IMR-90 (cell line): ENCODE data around the gene PHLPP2. TPM values are rescaled to one million over a fixed set of nuclear protein-coding genes. Genes with fewer than 3 reads are reported as not detected.

ENCODE experiments used
- ATAC-seq: fragments of 200-7000 bp; cut with Tn5 transposase; 2 replicates; pipeline ENCODE4 v1.9.1; 2020; ENCODE audit warnings: low read depth, mild to moderate bottlenecking, moderate library complexity
- BruUV-seq: library from RNA; stranded (reverse); fragments of 400-500 nt; replicated peaks from 2 replicates; lab custom pipeline; 2021; lab: Mats Ljungman, UMichigan
- CTCF ChIA-PET: fragments of 300-600 bp; formaldehyde crosslinking; extraction: SDS; loops from one replicate; lab custom pipeline; 2021; ENCODE audit warnings: antibody characterized with exemption; lab: Yijun Ruan, JAX
- POLR2A ChIA-PET: fragments of 300-600 bp; sonication (Branson Sonifier 250); formaldehyde crosslinking; loops from one replicate; lab custom pipeline; 2022; ENCODE audit warnings: antibody characterized with exemption; ENCODE audit not compliant: unreplicated experiment; lab: Charles Lee
- DNase-seq: peaks from one replicate; pipeline ENCODE4 v3.0.0; 2013
- H2AFZ ChIP-seq: replicated peaks from 2 replicates; pipeline ENCODE3; 2013; ENCODE audit warnings: low read length, mild to moderate bottlenecking; ENCODE audit not compliant: poor library complexity
- H2AK5ac ChIP-seq: 2 replicates; pipeline ENCODE4 v1.6.1; 2013; ENCODE audit warnings: low read depth, low read length, inconsistent platforms
- H2AK9ac ChIP-seq: replicated peaks from 2 replicates; pipeline ENCODE3; 2013; ENCODE audit warnings: mild to moderate bottlenecking, low read depth, low read length, moderate library complexity; ENCODE audit not compliant: poor library complexity
- H2BK120ac ChIP-seq: 2 replicates; pipeline ENCODE4 v1.6.1; 2013; ENCODE audit warnings: low read depth, low read length, inconsistent platforms
- H2BK15ac ChIP-seq: 3 replicates; pipeline ENCODE4 v1.6.1; 2013; ENCODE audit warnings: low read depth, low read length, inconsistent platforms
- H2BK20ac ChIP-seq: 2 replicates; pipeline ENCODE4 v1.6.1; 2013; ENCODE audit warnings: low read depth, mild to moderate bottlenecking, inconsistent platforms, low read length, moderate library complexity
- H2BK5ac ChIP-seq: 2 replicates; pipeline ENCODE4 v1.6.1; 2013; ENCODE audit warnings: mild to moderate bottlenecking, low read depth, low read length, inconsistent platforms; ENCODE audit not compliant: poor library complexity, severe bottlenecking
- H3K14ac ChIP-seq: replicated peaks from 2 replicates; pipeline ENCODE4 v1.6.1; 2013; ENCODE audit warnings: low read depth, low read length, inconsistent platforms
- H3K18ac ChIP-seq: 2 replicates; pipeline ENCODE4 v1.6.1; 2013; ENCODE audit warnings: low read depth, low read length, control low read depth
- H3K23ac ChIP-seq: 2 replicates; pipeline ENCODE4 v1.6.1; 2013; ENCODE audit warnings: low read depth, low read length, inconsistent platforms
- H3K27ac ChIP-seq: 2 replicates; pipeline ENCODE4 v1.5.1; 2013; ENCODE audit warnings: mild to moderate bottlenecking, control low read depth, low read length; ENCODE audit not compliant: insufficient read depth
- H3K27me3 ChIP-seq: 2 replicates; pipeline ENCODE4 v1.6.1; 2013; ENCODE audit warnings: low read length; ENCODE audit not compliant: control insufficient read depth, insufficient read depth
- H3K36me3 ChIP-seq: 2 replicates; pipeline ENCODE4 v1.6.1; 2013; ENCODE audit warnings: low read length, mixed read lengths; ENCODE audit not compliant: control insufficient read depth, insufficient read depth
- H3K4ac ChIP-seq: 2 replicates; pipeline ENCODE4 v1.6.1; 2013; ENCODE audit warnings: low read depth, low read length, inconsistent platforms
- H3K4me1 ChIP-seq: 2 replicates; pipeline ENCODE4 v1.6.1; 2013; ENCODE audit warnings: low read length, mixed read lengths; ENCODE audit not compliant: control insufficient read depth, insufficient read depth
- H3K4me2 ChIP-seq: 2 replicates; pipeline ENCODE4 v1.6.1; 2013; ENCODE audit warnings: low read depth, mild to moderate bottlenecking, control low read depth, low read length, moderate library complexity
- H3K4me3 ChIP-seq: 2 replicates; pipeline ENCODE4 v1.5.1; 2013; ENCODE audit warnings: low read depth, mild to moderate bottlenecking, control low read depth, low read length, moderate library complexity; ENCODE audit not compliant: insufficient read depth
- H3K56ac ChIP-seq: 2 replicates; pipeline ENCODE4 v1.6.1; 2013; ENCODE audit warnings: low read length, inconsistent platforms; ENCODE audit not compliant: insufficient read depth; ENCODE audit errors: extremely low read depth
- H3K79me1 ChIP-seq, 2 experiments: 2 replicates each; pipeline ENCODE4 v1.6.1; 2013; ENCODE audit warnings: low read length in 2 of 2, inconsistent platforms in 1 of 2, low read depth in 1 of 2
- H3K9ac ChIP-seq: 2 replicates; pipeline ENCODE4 v1.6.1; 2013; ENCODE audit warnings: low read depth, low read length, control low read depth
- H3K9me1 ChIP-seq: 2 replicates; pipeline ENCODE4 v1.6.1; 2013; ENCODE audit warnings: low read length, inconsistent platforms; ENCODE audit not compliant: insufficient read depth
- H3K9me3 ChIP-seq: 2 replicates; pipeline ENCODE4 v1.6.1; 2013; ENCODE audit warnings: low read length; ENCODE audit not compliant: control insufficient read depth, insufficient read depth
- H4K20me1 ChIP-seq: 2 replicates; pipeline ENCODE4 v1.6.1; 2013; ENCODE audit warnings: low read length, inconsistent platforms; ENCODE audit not compliant: insufficient read depth
- H4K5ac ChIP-seq: 2 replicates; pipeline ENCODE4 v1.6.1; 2013; ENCODE audit warnings: mild to moderate bottlenecking, low read depth, low read length, control low read depth
- H4K8ac ChIP-seq, 2 experiments: 2 replicates each; pipeline ENCODE4 v1.6.1; 2013; ENCODE audit warnings: low read depth in 2 of 2, low read length in 2 of 2, control low read depth in 1 of 2, inconsistent platforms in 1 of 2
- H4K91ac ChIP-seq: 2 replicates; pipeline ENCODE4 v1.6.1; 2013; ENCODE audit warnings: low read depth, low read length, inconsistent platforms; ENCODE audit not compliant: insufficient read depth
- CHD1 ChIP-seq: IDR thresholded peaks from 2 replicates; pipeline ENCODE4 v1.6.1; 2012; ENCODE audit warnings: low read depth, low read length, improper control_type of control experiment
- RAD21 ChIP-seq: IDR thresholded peaks from 2 replicates; pipeline ENCODE4 v1.6.1; 2012; ENCODE audit warnings: low read length, improper control_type of control experiment
- SMC3 ChIP-seq: fragments of 150-350 bp; IDR thresholded peaks from 2 replicates; pipeline ENCODE4 v1.6.1; 2016; ENCODE audit warnings: low read depth, mild to moderate bottlenecking, antibody characterized with exemption, low read length, moderate library complexity
- WGBS, 2 experiments: methylation state at CpG; one replicate each; pipeline versions ENCODE4 v1.1.5 to v1.1.7; 2013; ENCODE audit warnings: missing lambda C conversion rate in 2 of 2; ENCODE audit not compliant: insufficient read length in 1 of 2; ENCODE audit errors: extremely low coverage in 2 of 2; 5-methylcytosine and 5-hydroxymethylcytosine counted together
- dilution Hi-C: fragments of 300-500 bp; cut with HindIII; formaldehyde crosslinking; loops from one replicate; pipeline ENCODE4 v1.14.3; 2018; ENCODE audit warnings: low sequenced_read_pairs; ENCODE audit not compliant: unreplicated experiment
- in situ Hi-C: fragments of 300-500 bp; cut with MboI; formaldehyde crosslinking; loops from 3 replicates; pipeline ENCODE4 v1.14.3; 2019; ENCODE audit warnings: low sequenced_read_pairs, inconsistent platforms, mixed read lengths
- intact Hi-C: fragments of 100-400 bp; cut with micrococcal nuclease; formaldehyde crosslinking; loops from 2 replicates; pipeline ENCODE4 v1.10.0; 2022
- polyA plus RNA-seq, 3 experiments: library from polyadenylated mRNA; depleted of rRNA; stranded (reverse); fragments of >200 nt; gene quantifications; 2 replicates each; pipeline ENCODE4 v1.2.3, GENCODE V29; 2012; ENCODE audit warnings: low replicate concordance in 1 of 3
- total RNA-seq: library from RNA; depleted of rRNA; stranded (reverse); fragments of >200 nt; gene quantifications from 2 replicates; pipeline ENCODE4 v1.2.3, GENCODE V29; 2012
- TF ChIP-seq, protein P1 (sequence below): conservative IDR thresholded peaks from 2 replicates; pipeline ENCODE4 v1.5.1; 2012; ENCODE audit warnings: mild to moderate bottlenecking, low read depth, low read length, improper control_type of control experiment

The PHLPP2 gene
- total and polyA plus RNA-seq, 2 of the 4 experiments (the other 2 are of a cell fraction), result 6.8 to 10.2 TPM

DNA sequence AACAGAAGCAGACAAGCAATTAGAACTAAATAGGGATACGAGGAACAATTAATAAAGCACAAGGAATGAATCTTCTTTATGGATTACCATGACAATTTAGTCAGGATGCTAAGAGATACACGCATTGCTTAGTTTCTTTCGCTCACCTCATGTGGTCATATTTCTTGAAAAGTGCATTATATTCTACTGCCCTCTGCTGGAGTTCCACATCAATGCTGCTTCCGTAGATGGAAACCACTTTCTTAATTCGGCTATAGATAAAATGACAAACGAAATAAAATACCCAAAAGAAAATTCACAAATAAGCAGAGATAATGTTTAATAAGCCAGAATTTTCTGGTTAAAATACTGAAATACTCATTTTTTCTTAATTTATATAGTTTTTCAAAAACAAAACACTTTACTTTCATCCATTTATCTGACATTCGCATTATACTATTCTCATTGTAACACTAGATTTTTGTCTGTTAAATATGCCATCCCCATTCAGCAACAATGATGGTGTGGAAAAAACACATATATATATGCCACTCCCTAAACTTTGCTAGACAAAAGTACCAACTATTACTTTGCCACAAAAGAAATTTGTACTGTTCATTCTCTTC is 22.0 kb upstream of the PHLPP2 start:
- no peak overlapping the region for H3K14ac ChIP-seq
- no peak overlapping the region for H3K4ac ChIP-seq
- TF ChIP-seq SMC3 (peak; percentile 25; the same call in 1 of the 2 replicates), RAD21 (peak; percentile 41), CHD1 (no peak)
- TF ChIP-seq, protein P1, sequence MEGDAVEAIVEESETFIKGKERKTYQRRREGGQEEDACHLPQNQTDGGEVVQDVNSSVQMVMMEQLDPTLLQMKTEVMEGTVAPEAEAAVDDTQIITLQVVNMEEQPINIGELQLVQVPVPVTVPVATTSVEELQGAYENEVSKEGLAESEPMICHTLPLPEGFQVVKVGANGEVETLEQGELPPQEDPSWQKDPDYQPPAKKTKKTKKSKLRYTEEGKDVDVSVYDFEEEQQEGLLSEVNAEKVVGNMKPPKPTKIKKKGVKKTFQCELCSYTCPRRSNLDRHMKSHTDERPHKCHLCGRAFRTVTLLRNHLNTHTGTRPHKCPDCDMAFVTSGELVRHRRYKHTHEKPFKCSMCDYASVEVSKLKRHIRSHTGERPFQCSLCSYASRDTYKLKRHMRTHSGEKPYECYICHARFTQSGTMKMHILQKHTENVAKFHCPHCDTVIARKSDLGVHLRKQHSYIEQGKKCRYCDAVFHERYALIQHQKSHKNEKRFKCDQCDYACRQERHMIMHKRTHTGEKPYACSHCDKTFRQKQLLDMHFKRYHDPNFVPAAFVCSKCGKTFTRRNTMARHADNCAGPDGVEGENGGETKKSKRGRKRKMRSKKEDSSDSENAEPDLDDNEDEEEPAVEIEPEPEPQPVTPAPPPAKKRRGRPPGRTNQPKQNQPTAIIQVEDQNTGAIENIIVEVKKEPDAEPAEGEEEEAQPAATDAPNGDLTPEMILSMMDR, result peak; percentile 58
- H2BK20ac ChIP-seq, result no peak overlapping the region
- no peak overlapping the region for H3K56ac ChIP-seq
- no peaks in the 10 kb centered on the region; a peak in 2 of 4 replicates for H3K79me1 ChIP-seq
- DNase-seq, result peak; percentile 52
- H4K5ac ChIP-seq, result no peak overlapping the region
- dilution Hi-C loops, result no loop called here
- no peak overlapping the region for H2BK120ac ChIP-seq
- POLR2A ChIA-PET, result no interaction called here
- no peak overlapping the region for H3K23ac ChIP-seq
- in situ Hi-C loops, result no loop called here
- H3K4me3 ChIP-seq, result no peak overlapping the region
- H3K4me1 ChIP-seq, result no peaks in the 10 kb centered on the region
- H3K9ac ChIP-seq, result no peak overlapping the region
- no peak overlapping the region for H3K4me2 ChIP-seq
- no peak overlapping the region for H2AFZ ChIP-seq
- H3K27me3 ChIP-seq, result no peaks in the 10 kb centered on the region
- H3K36me3 ChIP-seq, result peaks cover 51% of the 10 kb centered on the region
- no peak overlapping the region for H2AK9ac ChIP-seq
- H4K8ac ChIP-seq, result no peak overlapping the region
- H3K9me3 ChIP-seq, result no peaks in the 10 kb centered on the region
- no peaks in the 10 kb centered on the region for H3K9me1 ChIP-seq
- no peaks in the 10 kb centered on the region; the same call in 1 of the 2 replicates for H4K20me1 ChIP-seq
- intact Hi-C loops, result no loop called here
- BruUV-seq, result no TSS peak
- peak; percentile 61; the same call in 1 of the 2 replicates for ATAC-seq
- H2AK5ac ChIP-seq, result no peak overlapping the region
- H2BK5ac ChIP-seq, result no peak overlapping the region
- WGBS, 2 experiments, result 100% methylated on average over 1 of the region's 7 CpGs; no CpG with 5 or more reads in 1 of the 2 experiments
- H3K27ac ChIP-seq, result no peak overlapping the region
- CTCF ChIA-PET, result no interaction called here
- no peak overlapping the region for H4K91ac ChIP-seq
- no peak overlapping the region for H2BK15ac ChIP-seq
- H3K18ac ChIP-seq, result no peak overlapping the region
